ENCODE measurements around the gene TRAK1.

TRAK1 gene

GRCh38 chr3:42118762-42119361 is 27.7 kb downstream of the TRAK1 start:
- no peak overlapping the region for H3K4me3 ChIP-seq (ENCODE audit: low read depth, low read length)
- TF ChIP-seq CTCF (IDR thresholded peaks at IDR 0.05; ENCODE audit: borderline replicate concordance, insufficient read depth, low read depth, low read length) = peak; percentile 56

GRCh38 chr3:42119561-42120355 is 28.6 kb downstream of the TRAK1 start:
- no peak for TF ChIP-seq CTCF (IDR thresholded peaks at IDR 0.05; ENCODE audit: borderline replicate concordance, insufficient read depth, low read depth, low read length)
- no peak overlapping the region for H3K4me3 ChIP-seq (ENCODE audit: low read depth, low read length)

DNA sequence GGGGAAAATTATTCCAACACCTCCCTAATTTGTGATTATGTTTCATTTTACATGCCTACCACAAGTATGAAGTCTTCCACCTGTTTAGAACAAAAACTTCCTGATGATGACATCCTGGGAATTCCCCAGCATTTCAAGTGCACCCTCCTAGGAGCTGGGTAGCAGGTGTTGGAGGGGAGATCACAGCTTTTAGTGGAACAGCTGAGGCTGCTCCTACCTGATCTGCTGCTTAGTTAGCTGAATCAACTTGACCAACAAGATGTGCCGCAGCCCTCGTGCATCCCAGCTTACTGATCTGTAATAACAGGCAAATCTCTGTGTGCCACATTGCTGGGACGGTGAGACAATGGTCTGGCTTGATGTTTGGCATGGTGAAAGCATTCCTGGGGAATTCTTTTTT is 29.7 kb downstream of the TRAK1 start:
- no peak overlapping the region for H3K4me3 ChIP-seq (ENCODE audit: low read depth, low read length)

DNA sequence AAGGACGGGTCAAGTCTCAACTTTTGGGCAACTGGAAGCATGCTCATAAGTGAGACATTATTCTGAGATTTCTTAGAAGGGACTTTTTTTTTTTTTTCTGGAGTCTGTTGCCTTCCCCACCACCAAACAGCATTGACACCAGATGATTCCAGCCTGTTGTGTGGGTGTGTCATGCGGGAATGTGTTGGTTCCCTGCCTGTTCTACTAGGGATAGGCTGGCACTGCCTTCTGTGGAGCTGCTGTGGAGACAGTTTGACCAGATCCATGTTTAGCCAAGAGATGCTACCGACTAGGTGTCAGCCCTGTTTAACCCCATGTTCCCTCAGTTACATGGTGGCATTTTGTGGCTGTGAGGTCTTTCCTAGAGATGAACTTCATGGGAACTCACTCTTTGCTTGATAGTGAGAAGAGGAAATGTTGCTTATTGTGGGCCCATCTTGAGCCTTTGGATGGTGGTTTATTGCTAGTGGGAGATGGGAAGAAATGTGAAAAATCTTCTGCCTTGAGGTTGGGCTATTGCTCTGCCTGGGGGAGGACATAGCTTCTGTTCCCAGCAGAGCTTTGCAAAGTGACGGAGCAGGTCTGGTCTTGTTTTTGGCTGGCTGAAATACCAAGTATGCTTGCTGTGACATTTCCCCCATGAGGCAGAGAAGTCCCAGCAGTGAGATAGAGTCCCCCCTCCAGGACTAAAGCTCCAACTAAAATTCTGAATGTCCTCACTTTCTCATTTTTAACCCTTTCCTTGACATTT is 31.3 kb downstream of the TRAK1 start:
- H3K4me3 ChIP-seq (ENCODE audit: low read depth, low read length) = no peak overlapping the region
- no peak for TF ChIP-seq CTCF (IDR thresholded peaks at IDR 0.05; ENCODE audit: borderline replicate concordance, insufficient read depth, low read depth, low read length)

More for the DNA sequence above, 29.7 kb downstream of the TRAK1 start:
- TF ChIP-seq CTCF (IDR thresholded peaks at IDR 0.05; ENCODE audit: borderline replicate concordance, insufficient read depth, low read depth, low read length) = no peak

- no peak for TF ChIP-seq CTCF (IDR thresholded peaks at IDR 0.05; ENCODE audit: borderline replicate concordance, insufficient read depth, low read depth, low read length)
- no peak overlapping the region for H3K4me3 ChIP-seq (ENCODE audit: low read depth, low read length)
Observed at GRCh38 chr3:42123012-42123581, 31.9 kb downstream of the TRAK1 start.

GRCh38 chr3:42123824-42124658 is 32.9 kb downstream of the TRAK1 start:
- TF ChIP-seq CTCF (IDR thresholded peaks at IDR 0.05; ENCODE audit: borderline replicate concordance, insufficient read depth, low read depth, low read length) = no peak
- H3K4me3 ChIP-seq (ENCODE audit: low read depth, low read length) = no peak overlapping the region

Data from GM12875 (cell line).